Measurements from ENCODE around the gene TMBIM1. TPM values are rescaled to one million over a fixed set of nuclear protein-coding genes. Genes with fewer than 3 reads are reported as not detected.

Gene TMBIM1
- total RNA-seq, 4 donors from 2014 or later, result 131 to 238 (median 197) TPM

GRCh38 chr2:218261423-218262236, 30.7 kb downstream of the TMBIM1 start:
- intact Hi-C loops (cut with DNase I), result loop anchor here (5.0 kb wide), 1 partner anchor 44 kb away; the partner anchor contains the start of gene ARPC2
- Histone ChIP-seq H3K27me3 (no peaks in the 10 kb centered on the region), H3K27ac (replicated peaks in 1 of 4) (peak overlapping the region; percentile 70 to 89 (median 82)), H3K4me1 (peaks cover 62 to 75% (median 69%) of the 10 kb centered on the region in 4 donors), H3K9me3 (no peaks in the 10 kb centered on the region), H3K36me3 (peaks cover 24 to 48% (median 42%) of the 10 kb centered on the region in 4 donors), H3K4me3 (peak overlapping the region in 1 of 4 donors; percentile 14)
- no peak for DNase-seq (ENCODE audit: extremely low spot score)
- WGBS, result 59% methylated on average over 8 of the region's 8 CpGs
- TF ChIP-seq CTCF (IDR thresholded peaks at IDR 0.05) (no peak), POLR2AphosphoS5 (IDR thresholded peaks at IDR 0.05) (no peak), POLR2A (IDR thresholded peaks at IDR 0.05; ENCODE audit: low read depth) (no peak), EP300 (IDR thresholded peaks at IDR 0.05) (no peak)

GRCh38 chr2:218260742-218261422, 31.4 kb downstream of the TMBIM1 start, which contains the start of gene GPBAR1:
TSS of gene GPBAR1 (plus strand) at chr2:218261015. CDS start at chr2:218262725, 1,710 bp downstream.
- Histone ChIP-seq H3K4me3 (peak within 1 kb of the TSS in 1 of 4 donors; percentile 14), H3K27me3 (no peaks in the 10 kb centered on the region), H3K36me3 (peaks cover 16 to 48% (median 42%) of the 10 kb centered on the region in 4 donors), H3K27ac (replicated peaks in 1 of 4) (peak within 1 kb of the TSS; percentile 70 to 89 (median 82)), H3K4me1 (peaks cover 62 to 75% (median 66%) of the 10 kb centered on the region in 4 donors), H3K9me3 (no peaks in the 10 kb centered on the region)
- 66% methylated on average over 9 of the region's 10 CpGs for WGBS
- intact Hi-C loops (cut with DNase I), result loop anchor here (5.0 kb wide), 1 partner anchor 44 kb away; the partner anchor contains the start of gene ARPC2
- TF ChIP-seq EP300 (IDR thresholded peaks at IDR 0.05) (no peak), POLR2AphosphoS5 (IDR thresholded peaks at IDR 0.05) (peak in 1 of 2 donors; percentile 29), POLR2A (IDR thresholded peaks at IDR 0.05; ENCODE audit: low read depth) (no peak), CTCF (IDR thresholded peaks at IDR 0.05) (no peak)
- no peak for DNase-seq (ENCODE audit: extremely low spot score)

- H3K36me3 ChIP-seq, result peaks cover 12 to 48% (median 42%) of the 10 kb centered on the region in 4 donors
- H3K27ac ChIP-seq (replicated peaks in 1 of 4), result peak overlapping the region; percentile 70 to 89 (median 82)
- H3K9me3 ChIP-seq, result no peaks in the 10 kb centered on the region
- no peaks in the 10 kb centered on the region for H3K27me3 ChIP-seq
- WGBS, result 91% methylated on average over 5 of the region's 5 CpGs
- peaks cover 62 to 75% (median 66%) of the 10 kb centered on the region in 4 donors for H3K4me1 ChIP-seq
- no peak overlapping the region for H3K4me3 ChIP-seq
- intact Hi-C loops (cut with DNase I), result loop anchor here (5.0 kb wide), 1 partner anchor 43 kb away; the partner anchor contains the start of gene ARPC2
- no peak for DNase-seq (ENCODE audit: extremely low spot score)
- TF ChIP-seq CTCF (IDR thresholded peaks at IDR 0.05), result no peak
- TF ChIP-seq POLR2A (IDR thresholded peaks at IDR 0.05; ENCODE audit: low read depth), result no peak
- no peak for TF ChIP-seq EP300 (IDR thresholded peaks at IDR 0.05)
- TF ChIP-seq POLR2AphosphoS5 (IDR thresholded peaks at IDR 0.05), result no peak
These were observed 32.1 kb downstream of the TMBIM1 start for GRCh38 chr2:218260166-218260565.

GRCh38 chr2:218259099-218259961, 33.0 kb downstream of the TMBIM1 start:
- H3K4me3 ChIP-seq, result peak overlapping the region in 3 of 4 donors; percentile 20 to 38 (median 26)
- H3K27me3 ChIP-seq, result no peaks in the 10 kb centered on the region
- peak overlapping the region; percentile 70 to 89 (median 82) for H3K27ac ChIP-seq (replicated peaks in 1 of 4)
- peak; percentile 93 for DNase-seq (ENCODE audit: extremely low spot score)
- peaks cover 14 to 48% (median 42%) of the 10 kb centered on the region in 4 donors for H3K36me3 ChIP-seq
- 25% methylated on average over 10 of the region's 15 CpGs for WGBS
- TF ChIP-seq EP300 (IDR thresholded peaks at IDR 0.05) (peak; percentile 6), POLR2AphosphoS5 (IDR thresholded peaks at IDR 0.05) (peak; percentile 71 to 73), CTCF (IDR thresholded peaks at IDR 0.05) (no peak), POLR2A (IDR thresholded peaks at IDR 0.05; ENCODE audit: low read depth) (no peak)
- no peaks in the 10 kb centered on the region for H3K9me3 ChIP-seq
- peaks cover 62 to 72% (median 64%) of the 10 kb centered on the region in 4 donors for H3K4me1 ChIP-seq
- intact Hi-C loops (cut with DNase I), result loop anchor here (5.0 kb wide), 1 partner anchor 72 kb away; no protein-coding TSS in a partner anchor

All from esophagus muscularis mucosa (tissue), 4 donors.